RWPE2 (cell line): Measurements from ENCODE around the gene ELMOD3.

Experiments
- ATAC-seq: fragments of 200-7000 bp; cut with Tn5 transposase; 3 replicates; pipeline ENCODE4 v1.9.1; 2021; ENCODE audit warnings: low read depth
- DNase-seq: peaks from one replicate; pipeline ENCODE4 v3.0.0-alpha.2; 2020; ENCODE audit warnings: low spot score
- H3K27ac ChIP-seq: fragments of 450-650 bp; 2 replicates; pipeline ENCODE4 v1.5.1; 2017; ENCODE audit warnings: mild to moderate bottlenecking; ENCODE audit not compliant: poor library complexity, severe bottlenecking
- H3K27me3 ChIP-seq: fragments of 250-450 bp; sonication (Bioruptor Pico); 2 replicates; pipeline ENCODE4 v1.5.1; 2021; ENCODE audit warnings: mild to moderate bottlenecking, moderate library complexity; ENCODE audit not compliant: insufficient read depth, poor library complexity, severe bottlenecking
- H3K36me3 ChIP-seq: fragments of 250-450 bp; sonication (Bioruptor Pico); 2 replicates; pipeline ENCODE4 v1.5.1; 2020; ENCODE audit warnings: low read depth, mild to moderate bottlenecking, moderate library complexity
- H3K4me1 ChIP-seq: fragments of 250-450 bp; sonication (Bioruptor Pico); 2 replicates; pipeline ENCODE4 v1.5.1; 2021; ENCODE audit warnings: mild to moderate bottlenecking, moderate library complexity; ENCODE audit not compliant: insufficient read depth, poor library complexity, severe bottlenecking
- H3K4me3 ChIP-seq: fragments of 250-450 bp; sonication (Bioruptor Pico); 2 replicates; pipeline ENCODE4 v1.5.1; 2021; ENCODE audit warnings: mild to moderate bottlenecking, moderate library complexity; ENCODE audit not compliant: severe bottlenecking
- H3K9me3 ChIP-seq: fragments of 250-450 bp; sonication (Bioruptor Pico); 2 replicates; pipeline ENCODE4 v1.5.1; 2021; ENCODE audit warnings: mild to moderate bottlenecking, moderate library complexity; ENCODE audit not compliant: severe bottlenecking
- TF ChIP-seq, protein P1 (sequence below): fragments of 450-650 bp; IDR thresholded peaks from one replicate; pipeline ENCODE4 v1.5.1; 2017; ENCODE audit warnings: mild to moderate bottlenecking, moderate library complexity; ENCODE audit not compliant: poor library complexity, severe bottlenecking

The ELMOD3 gene

DNA sequence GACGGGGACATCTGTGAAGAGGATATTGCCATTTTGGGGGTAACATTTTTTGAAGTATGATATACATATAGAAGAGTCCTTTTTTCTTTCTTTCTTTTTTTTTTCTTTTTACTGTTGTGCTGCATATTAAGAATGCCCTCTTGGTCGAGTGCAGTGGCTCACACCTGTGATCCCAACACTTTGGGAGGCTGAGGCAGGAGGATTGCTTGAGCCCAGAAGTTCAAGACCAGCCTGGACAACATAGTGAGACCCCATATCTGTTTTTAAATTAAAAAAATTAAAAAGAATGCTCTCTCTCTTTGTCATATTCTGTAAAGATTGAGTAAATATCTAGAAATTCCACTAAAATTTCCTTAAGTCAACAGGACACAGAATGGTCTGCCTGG is 67.5 kb downstream of the ELMOD3 start:
- TF ChIP-seq, protein P1, sequence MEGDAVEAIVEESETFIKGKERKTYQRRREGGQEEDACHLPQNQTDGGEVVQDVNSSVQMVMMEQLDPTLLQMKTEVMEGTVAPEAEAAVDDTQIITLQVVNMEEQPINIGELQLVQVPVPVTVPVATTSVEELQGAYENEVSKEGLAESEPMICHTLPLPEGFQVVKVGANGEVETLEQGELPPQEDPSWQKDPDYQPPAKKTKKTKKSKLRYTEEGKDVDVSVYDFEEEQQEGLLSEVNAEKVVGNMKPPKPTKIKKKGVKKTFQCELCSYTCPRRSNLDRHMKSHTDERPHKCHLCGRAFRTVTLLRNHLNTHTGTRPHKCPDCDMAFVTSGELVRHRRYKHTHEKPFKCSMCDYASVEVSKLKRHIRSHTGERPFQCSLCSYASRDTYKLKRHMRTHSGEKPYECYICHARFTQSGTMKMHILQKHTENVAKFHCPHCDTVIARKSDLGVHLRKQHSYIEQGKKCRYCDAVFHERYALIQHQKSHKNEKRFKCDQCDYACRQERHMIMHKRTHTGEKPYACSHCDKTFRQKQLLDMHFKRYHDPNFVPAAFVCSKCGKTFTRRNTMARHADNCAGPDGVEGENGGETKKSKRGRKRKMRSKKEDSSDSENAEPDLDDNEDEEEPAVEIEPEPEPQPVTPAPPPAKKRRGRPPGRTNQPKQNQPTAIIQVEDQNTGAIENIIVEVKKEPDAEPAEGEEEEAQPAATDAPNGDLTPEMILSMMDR: no peak
- no peak for ATAC-seq
- H3K27me3 ChIP-seq: no peaks in the 10 kb centered on the region
- H3K9me3 ChIP-seq: no peaks in the 10 kb centered on the region
- peaks cover 19% of the 10 kb centered on the region for H3K4me1 ChIP-seq
- H3K27ac ChIP-seq: peak overlapping the region; percentile 94
- no peak for DNase-seq
- H3K4me3 ChIP-seq: no peak overlapping the region
- H3K36me3 ChIP-seq: no peaks in the 10 kb centered on the region

DNA sequence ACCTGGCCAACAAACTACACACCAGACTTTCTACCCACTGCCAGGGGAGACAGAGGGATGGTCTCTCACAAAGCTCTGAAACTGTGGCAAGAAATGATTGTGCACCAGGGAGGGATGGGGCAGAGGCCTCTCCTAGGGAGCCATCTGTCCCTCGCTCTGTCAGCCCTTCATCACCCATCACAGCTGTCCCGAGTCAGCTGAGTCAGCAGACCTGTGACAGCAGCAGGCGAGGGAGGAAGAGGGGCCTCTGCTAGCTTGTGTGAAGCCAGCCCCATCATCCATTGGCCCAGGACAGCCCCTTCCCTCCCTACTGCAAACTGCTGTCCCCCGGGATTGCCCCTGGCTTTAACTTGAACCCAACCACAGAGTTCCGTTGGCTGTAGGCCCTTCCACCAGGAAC is 69.0 kb downstream of the ELMOD3 start:
- Histone ChIP-seq H3K36me3 (no peaks in the 10 kb centered on the region), H3K4me3 (no peak overlapping the region), H3K9me3 (no peaks in the 10 kb centered on the region), H3K27ac (no peak overlapping the region), H3K27me3 (no peaks in the 10 kb centered on the region), H3K4me1 (peaks cover 19% of the 10 kb centered on the region)
- ATAC-seq (no peak), DNase-seq (no peak)
- TF ChIP-seq, protein P1: no peak

DNA sequence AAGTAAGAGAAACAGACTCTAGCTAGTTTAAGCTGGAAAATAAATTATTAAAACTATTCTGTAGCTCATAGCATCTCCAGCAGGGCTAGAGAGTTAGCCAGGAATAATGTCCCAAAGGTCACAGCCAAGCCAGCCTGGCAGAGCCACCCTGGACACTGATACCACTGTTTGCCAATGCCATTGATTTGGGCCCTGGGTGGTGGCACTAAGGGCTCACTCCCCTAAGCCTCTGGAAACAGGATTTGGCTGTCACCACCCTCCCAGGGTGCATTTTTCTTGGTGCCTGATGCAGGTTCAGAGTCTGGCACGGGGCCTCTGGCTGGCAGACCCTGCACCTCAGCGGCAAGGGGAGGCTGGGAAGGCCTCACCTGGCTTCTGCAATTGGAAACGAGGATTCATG is 71.0 kb downstream of the ELMOD3 start:
- Histone ChIP-seq H3K4me1 (peaks cover 12% of the 10 kb centered on the region), H3K4me3 (no peak overlapping the region), H3K36me3 (no peaks in the 10 kb centered on the region), H3K9me3 (no peaks in the 10 kb centered on the region), H3K27me3 (no peaks in the 10 kb centered on the region), H3K27ac (no peak overlapping the region)
- ATAC-seq (no peak), DNase-seq (no peak)
- TF ChIP-seq, protein P1: no peak

DNA sequence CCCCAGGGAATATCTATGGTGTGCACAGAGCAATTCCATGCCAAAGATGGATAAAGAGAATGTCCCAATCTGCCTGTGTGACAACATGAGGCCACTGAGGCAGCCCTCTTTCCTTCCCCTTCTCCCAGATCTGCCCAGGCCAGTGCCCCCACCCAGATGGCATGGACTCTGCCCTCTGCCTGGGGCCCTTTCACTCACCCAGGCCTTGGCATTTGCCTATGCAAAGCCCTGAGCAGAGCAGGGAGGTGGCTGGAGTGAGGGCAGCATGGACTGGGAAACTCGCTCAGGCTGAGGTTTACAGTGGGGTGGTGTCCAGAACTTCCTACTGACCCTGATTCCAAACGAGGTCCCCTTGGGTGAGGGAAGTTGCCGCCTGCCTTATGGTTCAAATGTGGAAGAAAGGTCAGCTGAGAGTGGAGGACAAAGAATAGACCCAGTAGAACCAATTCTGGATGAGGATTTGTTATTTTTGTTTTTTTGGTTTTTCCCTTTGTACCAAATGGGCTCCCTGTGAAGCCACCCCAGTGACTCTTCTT is 72.8 kb downstream of the ELMOD3 start:
- Histone ChIP-seq H3K4me1 (no peaks in the 10 kb centered on the region), H3K27me3 (no peaks in the 10 kb centered on the region), H3K36me3 (no peaks in the 10 kb centered on the region), H3K9me3 (no peaks in the 10 kb centered on the region), H3K27ac (no peak overlapping the region), H3K4me3 (no peak overlapping the region)
- TF ChIP-seq, protein P1: no peak
- DNase-seq: no peak
- ATAC-seq: no peak

DNA sequence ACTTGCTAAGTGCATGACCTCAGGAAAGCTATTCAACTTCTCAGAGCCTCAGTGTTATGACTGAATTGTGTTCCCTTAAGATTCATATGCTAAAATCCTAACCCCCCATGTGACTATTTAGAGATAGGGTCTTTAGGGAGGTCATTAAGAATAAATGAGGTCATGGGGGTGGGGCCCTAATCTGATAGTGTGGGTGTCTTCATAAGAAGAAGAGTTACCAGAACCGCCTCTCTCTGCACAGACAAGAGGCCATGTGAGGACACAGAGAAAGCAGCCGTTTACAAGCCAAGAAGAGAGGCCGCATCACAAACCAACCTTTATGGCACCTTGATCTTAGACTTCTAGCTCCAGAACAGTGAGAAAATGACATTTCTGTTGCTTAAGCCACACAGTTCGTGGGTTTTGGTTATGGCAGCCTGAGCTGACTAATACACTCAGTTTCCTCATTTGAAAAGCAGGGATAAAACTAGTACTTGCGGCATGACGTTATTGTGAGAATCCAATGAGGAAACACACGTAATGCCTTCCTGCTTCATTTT is 73.8 kb downstream of the ELMOD3 start:
- Histone ChIP-seq H3K4me1 (peaks cover 6% of the 10 kb centered on the region), H3K27me3 (no peaks in the 10 kb centered on the region), H3K27ac (no peak overlapping the region), H3K9me3 (no peaks in the 10 kb centered on the region), H3K36me3 (no peaks in the 10 kb centered on the region), H3K4me3 (no peak overlapping the region)
- TF ChIP-seq, protein P1: no peak
- DNase-seq (no peak), ATAC-seq (no peak)
